H1 (cell line): ENCODE data around the gene R3HCC1L. TPM values are rescaled to one million over a fixed set of nuclear protein-coding genes. Genes with fewer than 3 reads are reported as not detected.

Experiments
- RAD21 ChIP-seq, 2 experiments: IDR thresholded peaks in 1 of 2; conservative IDR thresholded peaks in 1 of 2; 2 replicates each; pipeline ENCODE4 v1.6.1; 2011; ENCODE audit warnings: low read depth in 2 of 2, low read length in 2 of 2, improper control_type of control experiment in 1 of 2, inconsistent platforms in 1 of 2, mild to moderate bottlenecking in 1 of 2, moderate library complexity in 1 of 2
- TAF1 ChIP-seq: IDR thresholded peaks from 2 replicates; pipeline ENCODE4 v1.6.1; 2011; ENCODE audit warnings: mild to moderate bottlenecking, low read depth, low read length
- polyA plus RNA-seq, 7 experiments: library from polyadenylated mRNA; depleted of rRNA in 3 of 7; stranded (reverse) in 5 of 7; unstranded in 2 of 7; fragments of >200 nt in 5 of 7; fragments of 200-250 nt in 2 of 7; gene quantifications; 1 replicate in 5 of 7; 2 replicates in 1 of 7; 4 replicates in 1 of 7; pipeline versions ENCODE4 v1.2.1 to v1.2.3, GENCODE V29; 2011 to 2013; ENCODE audit warnings: missing spikeins in 2 of 7, mixed read lengths in 2 of 7
- total RNA-seq: library from RNA; stranded (reverse); fragmentation: NEBNext Ultra II Directional; extraction: Animal tissue kit (Norgen Biotek cat#: 25700); gene quantifications from 2 replicates; pipeline ENCODE4 v1.2.1, GENCODE V29; 2021
- TF ChIP-seq, protein P1 (sequence below), 3 experiments: IDR thresholded peaks; 1 replicate in 2 of 3; 2 replicates in 1 of 3; pipeline versions ENCODE4 v1.5.1 to v1.6.1; 2011; ENCODE audit warnings: low read length in 3 of 3, mild to moderate bottlenecking in 3 of 3, inconsistent platforms in 2 of 3, low read depth in 1 of 3, moderate library complexity in 1 of 3; ENCODE audit not compliant: insufficient read depth in 1 of 3; ENCODE audit errors: control extremely low read depth in 1 of 3
- TF ChIP-seq, protein P2 (sequence below): IDR thresholded peaks from 2 replicates; pipeline ENCODE4 v1.6.1; 2012; ENCODE audit warnings: inconsistent platforms
- TF ChIP-seq, protein P3 (sequence below): IDR thresholded peaks from 2 replicates; pipeline ENCODE4 v1.6.1; 2011; ENCODE audit warnings: low read depth, mild to moderate bottlenecking, low read length; ENCODE audit not compliant: insufficient read depth

R3HCC1L gene
- total and polyA plus RNA-seq, 2 of the 8 experiments (the other 6 are each of a cell fraction or from before 2014, with no cell fraction given), result 6.9 to 13.9 TPM

DNA sequence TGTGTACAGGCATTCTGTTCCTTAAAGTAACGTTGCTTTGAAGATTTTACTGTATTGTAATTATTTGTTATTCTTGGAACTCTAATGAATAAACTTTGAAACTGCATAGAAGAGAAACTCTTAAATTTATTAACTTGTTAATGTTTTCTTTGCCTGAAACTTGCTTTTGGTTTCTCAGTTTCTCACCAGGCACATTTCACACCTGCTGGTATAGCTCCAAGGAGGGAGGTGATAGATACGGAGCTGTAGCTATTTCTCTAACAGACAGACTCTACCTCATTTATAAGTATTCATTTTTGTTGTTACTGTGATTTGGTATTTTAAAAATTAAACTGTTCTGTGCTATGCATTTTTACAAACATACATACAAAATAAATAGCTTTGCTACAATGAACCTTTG lies 32.7 kb downstream of the R3HCC1L start (continued):
- TF ChIP-seq, protein P1, sequence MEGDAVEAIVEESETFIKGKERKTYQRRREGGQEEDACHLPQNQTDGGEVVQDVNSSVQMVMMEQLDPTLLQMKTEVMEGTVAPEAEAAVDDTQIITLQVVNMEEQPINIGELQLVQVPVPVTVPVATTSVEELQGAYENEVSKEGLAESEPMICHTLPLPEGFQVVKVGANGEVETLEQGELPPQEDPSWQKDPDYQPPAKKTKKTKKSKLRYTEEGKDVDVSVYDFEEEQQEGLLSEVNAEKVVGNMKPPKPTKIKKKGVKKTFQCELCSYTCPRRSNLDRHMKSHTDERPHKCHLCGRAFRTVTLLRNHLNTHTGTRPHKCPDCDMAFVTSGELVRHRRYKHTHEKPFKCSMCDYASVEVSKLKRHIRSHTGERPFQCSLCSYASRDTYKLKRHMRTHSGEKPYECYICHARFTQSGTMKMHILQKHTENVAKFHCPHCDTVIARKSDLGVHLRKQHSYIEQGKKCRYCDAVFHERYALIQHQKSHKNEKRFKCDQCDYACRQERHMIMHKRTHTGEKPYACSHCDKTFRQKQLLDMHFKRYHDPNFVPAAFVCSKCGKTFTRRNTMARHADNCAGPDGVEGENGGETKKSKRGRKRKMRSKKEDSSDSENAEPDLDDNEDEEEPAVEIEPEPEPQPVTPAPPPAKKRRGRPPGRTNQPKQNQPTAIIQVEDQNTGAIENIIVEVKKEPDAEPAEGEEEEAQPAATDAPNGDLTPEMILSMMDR (IDR thresholded peaks at IDR 0.05; ENCODE audit: control extremely low read depth in 1 of 3, insufficient read depth in 1 of 3, low read depth in 1 of 3, low read length in 3 of 3), result no peak
- TF ChIP-seq RAD21 (IDR thresholded peaks at IDR 0.05 in 1 of 2, conservative IDR thresholded peaks at IDR 0.05 in 1 of 2; ENCODE audit: low read depth in 2 of 2, low read length in 2 of 2), result no peak
- TF ChIP-seq, protein P2, sequence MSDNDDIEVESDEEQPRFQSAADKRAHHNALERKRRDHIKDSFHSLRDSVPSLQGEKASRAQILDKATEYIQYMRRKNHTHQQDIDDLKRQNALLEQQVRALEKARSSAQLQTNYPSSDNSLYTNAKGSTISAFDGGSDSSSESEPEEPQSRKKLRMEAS, result no peak
- TF ChIP-seq TAF1, result no peak
- TF ChIP-seq, protein P3, sequence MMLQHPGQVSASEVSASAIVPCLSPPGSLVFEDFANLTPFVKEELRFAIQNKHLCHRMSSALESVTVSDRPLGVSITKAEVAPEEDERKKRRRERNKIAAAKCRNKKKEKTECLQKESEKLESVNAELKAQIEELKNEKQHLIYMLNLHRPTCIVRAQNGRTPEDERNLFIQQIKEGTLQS, result no peak
- TF ChIP-seq, all 59 proteins: peak for 0
